K562 (cell line): ENCODE results near the gene MTHFD2. TPM values are rescaled to one million over a fixed set of nuclear protein-coding genes. Genes with fewer than 3 reads are reported as not detected.
A peak's percentile ranks its signal among the peaks of the same experiment; 100 is the strongest.

ENCODE experiments used
- ARHGAP35 ChIP-seq: fragments of 450-650 bp; IDR thresholded peaks from 2 replicates; pipeline ENCODE4 v1.6.1; 2018; ENCODE audit not compliant: partially characterized antibody
- CBX3 ChIP-seq, 2 experiments: IDR thresholded peaks; 1 replicate in 1 of 2; 2 replicates in 1 of 2; pipeline ENCODE4 v1.6.1; 2012; ENCODE audit warnings: inconsistent platforms in 2 of 2, low read length in 2 of 2, borderline replicate concordance in 1 of 2, control low read depth in 1 of 2
- FOXM1 ChIP-seq, 2 experiments: fragments of 450-650 bp in 1 of 2; sonication (generic) in 1 of 2; formaldehyde crosslinking in 1 of 2; IDR thresholded peaks; 2 replicates each; pipeline versions ENCODE4 v1.6.1 to v1.9.0; 2017 to 2022; ENCODE audit warnings: low read depth in 2 of 2, mild to moderate bottlenecking in 2 of 2, missing genetic modification reagents in 1 of 2, moderate library complexity in 1 of 2
- GTF2F1 ChIP-seq: IDR thresholded peaks from 2 replicates; pipeline ENCODE4 v1.6.1; 2011; ENCODE audit warnings: low read depth, low read length, improper control_type of control experiment
- HMGXB4 ChIP-seq: sonication (generic); formaldehyde crosslinking; IDR thresholded peaks from 2 replicates; pipeline ENCODE4 v1.8.1; 2023; ENCODE audit warnings: mild to moderate bottlenecking, missing genetic modification reagents
- MTF1 ChIP-seq: fragments of 250-450 bp; sonication (Bioruptor Pico); IDR thresholded peaks from 2 replicates; pipeline ENCODE4 v1.9.0; 2021; ENCODE audit warnings: moderate library complexity, mild to moderate bottlenecking, inconsistent platforms, borderline replicate concordance
- NCOA4 ChIP-seq: fragments of 450-650 bp; IDR thresholded peaks from 2 replicates; pipeline ENCODE4 v1.6.1; 2018; ENCODE audit warnings: mild to moderate bottlenecking; ENCODE audit not compliant: partially characterized antibody
- POLR2AphosphoS2 ChIP-seq: IDR thresholded peaks from 2 replicates; pipeline ENCODE4 v1.6.1; 2012; ENCODE audit warnings: low read length, improper control_type of control experiment
- SP1 ChIP-seq: sonication (generic); formaldehyde crosslinking; IDR thresholded peaks from 2 replicates; pipeline ENCODE4 v1.8.1; 2022; ENCODE audit warnings: mild to moderate bottlenecking, missing genetic modification reagents
- SREBF1 ChIP-seq: fragments of 150-350 bp; IDR thresholded peaks from 2 replicates; pipeline ENCODE4 v1.6.1; 2014; ENCODE audit warnings: antibody characterized with exemption, low read depth, low read length, borderline replicate concordance
- TAF15 ChIP-seq: fragments of 200-400 bp; formaldehyde crosslinking; IDR thresholded peaks from 2 replicates; pipeline ENCODE4 v1.6.1; 2017; ENCODE audit warnings: mild to moderate bottlenecking, low read depth, low read length, moderate library complexity
- TAF9B ChIP-seq: fragments of 450-650 bp; IDR thresholded peaks from 2 replicates; pipeline ENCODE4 v1.6.1; 2018; ENCODE audit warnings: mild to moderate bottlenecking; ENCODE audit not compliant: partially characterized antibody
- TCF7L2 ChIP-seq: fragments of 150-350 bp; IDR thresholded peaks from 2 replicates; pipeline ENCODE4 v1.6.1; 2016; ENCODE audit warnings: low read depth, mild to moderate bottlenecking, low read length, moderate library complexity
- TEAD1 ChIP-seq, 2 experiments: fragments of 450-650 bp in 1 of 2; sonication (generic) in 1 of 2; formaldehyde crosslinking; IDR thresholded peaks; 2 replicates each; pipeline versions ENCODE4 v1.4.0 to v1.8.0; 2020 to 2022; ENCODE audit warnings: mild to moderate bottlenecking in 2 of 2, missing genetic modification reagents in 1 of 2
- TOE1 ChIP-seq, 2 experiments: fragments of 450-650 bp in 1 of 2; sonication (generic) in 1 of 2; formaldehyde crosslinking in 1 of 2; IDR thresholded peaks; 2 replicates each; pipeline versions ENCODE4 v1.7.1 to v1.8.0; 2016 to 2022; ENCODE audit warnings: borderline replicate concordance in 2 of 2, mild to moderate bottlenecking in 2 of 2, antibody characterized with exemption in 1 of 2, inconsistent platforms in 1 of 2, low read depth in 1 of 2, missing genetic modification reagents in 1 of 2, moderate library complexity in 1 of 2
- ZBTB43 ChIP-seq: sonication (generic); formaldehyde crosslinking; IDR thresholded peaks from 2 replicates; pipeline ENCODE4 v1.8.0; 2023; ENCODE audit warnings: mild to moderate bottlenecking, missing genetic modification reagents
- ZNF174 ChIP-seq: fragments of 250-450 bp; sonication (Bioruptor Pico); IDR thresholded peaks from 2 replicates; pipeline ENCODE4 v1.4.0; 2020; ENCODE audit warnings: mild to moderate bottlenecking
- ZNF518B ChIP-seq: fragments of 250-450 bp; sonication (Bioruptor Pico); IDR thresholded peaks from 2 replicates; pipeline ENCODE4 v1.5.0; 2021; ENCODE audit warnings: mild to moderate bottlenecking, moderate library complexity
- ZNF76 ChIP-seq: fragments of 250-450 bp; sonication (Bioruptor Pico); IDR thresholded peaks from 2 replicates; pipeline ENCODE4 v1.4.0; 2020; ENCODE audit warnings: mild to moderate bottlenecking, moderate library complexity, borderline replicate concordance
- polyA plus RNA-seq, 8 experiments: library from polyadenylated mRNA; depleted of rRNA in 4 of 8; stranded (reverse) in 5 of 8; unstranded in 3 of 8; fragments of >200 nt; fragmentation: Nextera tagmentation in 2 of 8; fragmentation: Illumina TruSeq in 1 of 8; extraction: Ambion mirVana in 2 of 8; extraction: Trizol in 1 of 8; gene quantifications; 2 replicates each; pipeline versions ENCODE4 v1.2.1 to v1.2.3, GENCODE V29; 2011 to 2014; ENCODE audit warnings: inconsistent platforms in 1 of 8, missing spikeins in 1 of 8
- total RNA-seq, 7 experiments: library from RNA; depleted of rRNA in 6 of 7; stranded (reverse); fragments of >200 nt in 6 of 7; fragmentation: Illumina TruSeq in 2 of 7; extraction: Trizol in 2 of 7; gene quantifications; 2 replicates each; pipeline versions ENCODE4 v1.2.1 to v1.2.3, GENCODE V29; 2011 to 2021; ENCODE audit warnings: low replicate concordance in 1 of 7

MTHFD2 gene
- total and polyA plus RNA-seq, 9 of the 15 experiments (the other 6 are each of a cell fraction or from before 2014, with no cell fraction given), result 113 to 520 (median 234) TPM

- TF ChIP-seq ZNF518B (CRISPR knock-in tag) (no peak), TAF15 (no peak), ZNF76 (CRISPR knock-in tag) (no peak), ZBTB43 (CRISPR knock-in tag) (no peak; the same call in 1 of the 2 replicates), MTF1 (no peak), GTF2F1 (peak; percentile 98), ZNF174 (CRISPR knock-in tag) (no peak), NCOA4 (no peak), FOXM1 (IDR thresholded peaks at IDR 0.05; ENCODE audit: low read depth) (peak; percentile 67; the same call in 1 of the 2 replicates), FOXM1 (CRISPR knock-in tag; IDR thresholded peaks at IDR 0.05; ENCODE audit: low read depth) (peak; percentile 92), ARHGAP35 (peak; percentile 41), TEAD1 (CRISPR knock-in tag; IDR thresholded peaks at IDR 0.05) (peak; percentile 25 to 82; a peak in 1 of 4 replicates), POLR2AphosphoS2 (peak; percentile 77; the same call in 1 of the 2 replicates), TOE1 (IDR thresholded peaks at IDR 0.05; ENCODE audit: borderline replicate concordance) (no peak), TOE1 (CRISPR knock-in tag; IDR thresholded peaks at IDR 0.05; ENCODE audit: borderline replicate concordance, low read depth) (no peak), TCF7L2 (no peak), SREBF1 (no peak), SP1 (CRISPR knock-in tag) (peak; percentile 91), TAF9B (peak; percentile 70), CBX3 (IDR thresholded peaks at IDR 0.05; ENCODE audit: borderline replicate concordance in 1 of 2, low read length in 2 of 2) (peak in 1 of 2 experiments; percentile 36; a peak in 1 of 3 replicates), HMGXB4 (CRISPR knock-in tag) (peak; percentile 94)
These were observed at the start of gene MTHFD2 (continued) for GRCh38 chr2:74198461-74199274.
